PFSK-1 (cell line): Measurements from ENCODE around the gene NRXN3.

Source experiments
- FOXP2 ChIP-seq: optimal IDR thresholded peaks from 2 replicates; pipeline ENCODE3; 2011; ENCODE audit warnings: borderline replicate concordance, control low read depth, inconsistent platforms; ENCODE audit not compliant: insufficient read depth; ENCODE audit errors: extremely low read length, extremely low read depth
- POLR2AphosphoS5 ChIP-seq: IDR thresholded peaks from 2 replicates; pipeline ENCODE4 v1.6.1; 2012; ENCODE audit warnings: low read depth, mild to moderate bottlenecking, control low read depth, low read length, moderate library complexity
- SIN3A ChIP-seq: IDR thresholded peaks from 2 replicates; pipeline ENCODE4 v1.6.1; 2012; ENCODE audit warnings: mild to moderate bottlenecking, low read length, moderate library complexity, borderline replicate concordance; ENCODE audit not compliant: insufficient read depth
- TAF1 ChIP-seq: IDR thresholded peaks from 2 replicates; pipeline ENCODE4 v1.6.1; 2012; ENCODE audit warnings: low read length, control low read depth, borderline replicate concordance; ENCODE audit not compliant: insufficient read depth
- TF ChIP-seq, protein P1 (sequence below), 2 experiments: IDR thresholded peaks; 2 replicates each; pipeline versions ENCODE4 v1.6.1 to v1.8.0; 2011 to 2012; ENCODE audit warnings: low read depth in 2 of 2, low read length in 2 of 2, control low read depth in 1 of 2, inconsistent platforms in 1 of 2, mild to moderate bottlenecking in 1 of 2, moderate library complexity in 1 of 2; ENCODE audit not compliant: insufficient read depth in 1 of 2

Gene NRXN3

DNA sequence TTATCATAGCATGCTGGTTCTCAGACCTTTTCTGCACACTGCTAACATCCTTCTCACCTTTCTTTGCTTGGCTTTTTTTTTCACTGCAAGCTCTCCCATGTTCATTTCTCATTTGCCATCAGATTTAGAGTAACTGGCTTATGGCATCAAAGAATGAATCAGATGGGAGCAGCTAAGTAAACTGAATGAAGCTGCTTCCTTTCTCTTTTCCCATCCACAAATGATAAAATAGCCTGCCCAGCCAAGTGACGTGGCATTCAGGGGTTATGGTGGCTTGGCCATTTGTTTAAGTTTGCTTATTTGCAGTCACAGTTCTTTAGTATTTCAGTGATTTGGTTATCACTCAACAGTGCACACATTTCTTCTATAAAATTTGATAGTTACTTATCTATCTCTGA lies 1332.6 kb downstream of the NRXN3 start:
- no peak for TF ChIP-seq POLR2AphosphoS5
- no peak for TF ChIP-seq FOXP2
- no peak for TF ChIP-seq TAF1
- no peak for TF ChIP-seq SIN3A
- TF ChIP-seq, protein P1, sequence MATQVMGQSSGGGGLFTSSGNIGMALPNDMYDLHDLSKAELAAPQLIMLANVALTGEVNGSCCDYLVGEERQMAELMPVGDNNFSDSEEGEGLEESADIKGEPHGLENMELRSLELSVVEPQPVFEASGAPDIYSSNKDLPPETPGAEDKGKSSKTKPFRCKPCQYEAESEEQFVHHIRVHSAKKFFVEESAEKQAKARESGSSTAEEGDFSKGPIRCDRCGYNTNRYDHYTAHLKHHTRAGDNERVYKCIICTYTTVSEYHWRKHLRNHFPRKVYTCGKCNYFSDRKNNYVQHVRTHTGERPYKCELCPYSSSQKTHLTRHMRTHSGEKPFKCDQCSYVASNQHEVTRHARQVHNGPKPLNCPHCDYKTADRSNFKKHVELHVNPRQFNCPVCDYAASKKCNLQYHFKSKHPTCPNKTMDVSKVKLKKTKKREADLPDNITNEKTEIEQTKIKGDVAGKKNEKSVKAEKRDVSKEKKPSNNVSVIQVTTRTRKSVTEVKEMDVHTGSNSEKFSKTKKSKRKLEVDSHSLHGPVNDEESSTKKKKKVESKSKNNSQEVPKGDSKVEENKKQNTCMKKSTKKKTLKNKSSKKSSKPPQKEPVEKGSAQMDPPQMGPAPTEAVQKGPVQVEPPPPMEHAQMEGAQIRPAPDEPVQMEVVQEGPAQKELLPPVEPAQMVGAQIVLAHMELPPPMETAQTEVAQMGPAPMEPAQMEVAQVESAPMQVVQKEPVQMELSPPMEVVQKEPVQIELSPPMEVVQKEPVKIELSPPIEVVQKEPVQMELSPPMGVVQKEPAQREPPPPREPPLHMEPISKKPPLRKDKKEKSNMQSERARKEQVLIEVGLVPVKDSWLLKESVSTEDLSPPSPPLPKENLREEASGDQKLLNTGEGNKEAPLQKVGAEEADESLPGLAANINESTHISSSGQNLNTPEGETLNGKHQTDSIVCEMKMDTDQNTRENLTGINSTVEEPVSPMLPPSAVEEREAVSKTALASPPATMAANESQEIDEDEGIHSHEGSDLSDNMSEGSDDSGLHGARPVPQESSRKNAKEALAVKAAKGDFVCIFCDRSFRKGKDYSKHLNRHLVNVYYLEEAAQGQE (IDR thresholded peaks at IDR 0.05; ENCODE audit: insufficient read depth in 1 of 2, low read depth in 2 of 2, low read length in 2 of 2) = no peak

DNA sequence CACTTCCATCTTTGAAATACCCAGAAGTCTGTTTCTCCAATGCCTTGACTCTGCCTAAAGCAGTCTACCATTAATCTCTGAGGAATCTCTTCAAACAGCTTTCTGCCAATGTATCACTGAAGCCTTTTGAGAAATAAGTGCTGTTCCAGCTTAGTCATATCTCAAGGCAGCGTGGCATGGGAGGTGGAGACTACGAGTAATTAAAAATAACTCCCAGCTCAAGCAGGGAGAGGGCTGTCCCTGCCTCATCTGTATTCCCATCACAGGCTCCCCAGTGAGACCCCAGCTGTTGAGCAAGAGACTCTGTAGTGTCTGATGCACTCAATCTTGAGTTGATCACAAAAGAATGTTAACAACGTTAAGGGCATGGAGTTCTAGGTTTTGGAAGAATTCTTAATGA lies 1340.5 kb downstream of the NRXN3 start:
- TF ChIP-seq SIN3A (no peak), FOXP2 (no peak), TAF1 (no peak), POLR2AphosphoS5 (no peak)
- TF ChIP-seq, protein P1 (IDR thresholded peaks at IDR 0.05; ENCODE audit: insufficient read depth in 1 of 2, low read depth in 2 of 2, low read length in 2 of 2) = no peak

DNA sequence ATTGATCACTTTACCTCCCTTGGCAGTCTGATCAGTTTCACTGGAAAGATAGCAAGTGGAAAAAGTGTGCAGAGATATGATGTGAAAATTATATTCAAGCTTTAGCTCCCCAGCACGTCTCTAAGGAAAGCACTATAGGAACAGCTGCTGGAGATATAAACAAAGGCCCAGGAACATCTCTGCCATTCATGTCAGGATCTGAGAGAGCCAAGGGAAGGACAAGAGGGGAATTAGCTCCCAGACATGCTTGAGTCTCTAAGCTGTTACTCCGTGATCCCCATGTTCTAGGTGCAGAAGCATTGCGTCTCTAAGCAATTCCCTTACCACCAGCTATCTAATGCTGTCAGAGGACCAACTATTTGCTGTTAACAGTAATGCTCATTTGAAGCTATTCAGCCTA lies 1341.0 kb downstream of the NRXN3 start:
- TF ChIP-seq SIN3A (no peak), POLR2AphosphoS5 (no peak), TAF1 (no peak), FOXP2 (no peak)
- TF ChIP-seq, protein P1 (IDR thresholded peaks at IDR 0.05; ENCODE audit: insufficient read depth in 1 of 2, low read depth in 2 of 2, low read length in 2 of 2) = no peak

DNA sequence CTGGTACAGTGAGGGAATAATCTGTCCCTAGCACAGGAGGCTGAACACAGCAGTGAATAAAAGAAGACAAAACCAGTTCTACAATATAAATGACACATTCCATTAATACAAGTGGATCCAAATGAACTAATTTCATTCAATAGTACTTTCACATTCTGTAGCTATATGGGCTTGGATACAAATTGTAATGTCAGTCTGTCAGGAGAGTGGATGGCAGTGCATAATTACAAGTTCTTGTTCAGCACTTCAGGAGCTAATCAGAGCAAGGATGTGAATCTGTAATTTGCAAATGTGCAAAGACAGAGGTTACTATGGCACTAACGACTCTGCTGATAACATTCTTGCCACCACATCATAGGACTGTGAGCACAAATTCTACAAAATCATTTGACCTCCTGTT lies 1343.3 kb downstream of the NRXN3 start:
- TF ChIP-seq FOXP2 (no peak), POLR2AphosphoS5 (no peak), SIN3A (no peak), TAF1 (no peak)
- TF ChIP-seq, protein P1 (IDR thresholded peaks at IDR 0.05; ENCODE audit: insufficient read depth in 1 of 2, low read depth in 2 of 2, low read length in 2 of 2) = no peak

DNA sequence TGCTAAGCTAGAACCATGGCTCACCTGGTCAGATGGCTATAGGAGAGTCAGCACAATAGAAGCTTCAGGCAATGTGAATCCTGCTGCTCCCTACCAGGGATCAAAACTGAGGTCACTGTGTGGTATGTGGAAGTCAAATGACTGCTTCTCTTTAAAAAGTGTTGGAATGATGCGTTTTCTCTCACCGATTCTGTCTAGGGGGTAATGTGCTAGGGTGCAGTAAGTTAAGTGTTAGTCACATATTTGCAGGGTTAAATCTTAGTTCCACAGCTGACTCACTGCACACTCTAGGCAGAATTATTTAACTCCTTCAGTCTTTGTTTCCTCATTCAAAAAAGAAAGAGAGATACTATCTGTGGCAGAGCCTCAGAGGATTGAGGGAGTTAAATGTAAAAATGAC lies 1344.5 kb downstream of the NRXN3 start:
- TF ChIP-seq, protein P1 (IDR thresholded peaks at IDR 0.05; ENCODE audit: insufficient read depth in 1 of 2, low read depth in 2 of 2, low read length in 2 of 2) = no peak
- TF ChIP-seq FOXP2 = no peak
- TF ChIP-seq POLR2AphosphoS5 = no peak
- TF ChIP-seq TAF1 = no peak
- TF ChIP-seq SIN3A = no peak
